Uterus (tissue), 4 donors: ENCODE results near the gene POGK. TPM values are rescaled to one million over a fixed set of nuclear protein-coding genes. Genes with fewer than 3 reads are reported as not detected.

Experiments
- DNase-seq, 2 donors: peaks; one replicate each; pipeline ENCODE4 v3.0.0-alpha.2; 2019 to 2020
- H3K27ac ChIP-seq, 2 donors: fragments of 200-600 bp; sonication (generic); 1 replicate in 1 of 2; 2 replicates in 1 of 2; pipeline ENCODE4 v1.5.1; 2016 to 2018
- H3K27me3 ChIP-seq, 2 donors: fragments of 200-600 bp; sonication (generic); one replicate each; pipeline ENCODE4 v1.5.1; 2018 to 2019; ENCODE audit warnings: control low read depth in 1 of 2
- H3K36me3 ChIP-seq, 2 donors: fragments of 200-600 bp; sonication (generic); one replicate each; pipeline ENCODE4 v1.5.1; 2019; ENCODE audit warnings: control low read depth in 1 of 2
- H3K4me1 ChIP-seq, 2 donors: fragments of 200-600 bp; sonication (generic); one replicate each; pipeline ENCODE4 v1.5.1; 2018 to 2019; ENCODE audit warnings: control low read depth in 1 of 2
- H3K4me3 ChIP-seq, 2 donors: fragments of 200-600 bp; sonication (generic); 1 replicate in 1 of 2; 2 replicates in 1 of 2; pipeline ENCODE4 v1.5.1; 2018 to 2019; ENCODE audit warnings: mild to moderate bottlenecking in 1 of 2
- H3K9me3 ChIP-seq, 2 donors: fragments of 200-600 bp; sonication (generic); one replicate each; pipeline ENCODE4 v1.5.1; 2019; ENCODE audit warnings: control low read depth in 1 of 2
- CTCF ChIP-seq, 4 experiments: fragments of 200-600 bp in 2 of 4; fragments of 450-650 bp in 2 of 4; sonication (generic) in 2 of 4; IDR thresholded peaks; one replicate each; pipeline ENCODE4 v1.5.1; 2016 to 2019; ENCODE audit warnings: antibody characterized with exemption in 4 of 4, mild to moderate bottlenecking in 2 of 4, moderate library complexity in 1 of 4
- POLR2A ChIP-seq, 2 donors: fragments of 450-650 bp; IDR thresholded peaks; one replicate each; pipeline ENCODE4 v1.6.1; 2016; ENCODE audit warnings: antibody characterized with exemption in 2 of 2, mild to moderate bottlenecking in 1 of 2, moderate library complexity in 1 of 2
- intact Hi-C: fragments of 100-400 bp; cut with DNase I; formaldehyde crosslinking; loops from one replicate; pipeline ENCODE4 v1.15.1; 2023; ENCODE audit warnings: low total_unique reads
- total RNA-seq, 4 donors: library from RNA; depleted of rRNA in 3 of 4; stranded (reverse); fragments of >200 nt in 3 of 4; gene quantifications; one replicate each; pipeline versions ENCODE4 v1.1.0 to v1.2.4, GENCODE V29; 2014 to 2023
- donor health status: DM: yes; HTN: yes; CAD: no.

Gene POGK
- total RNA-seq, 4 donors from 2014 or later: 21.2 to 46.1 (median 33.8) TPM

- intact Hi-C loops: no loop called here
- Histone ChIP-seq H3K4me1 (no peaks in the 10 kb centered on the region), H3K9me3 (no peaks in the 10 kb centered on the region)
These were observed 2.5 kb upstream of the POGK start for GRCh38 chr1:166836733-166837132.

DNA sequence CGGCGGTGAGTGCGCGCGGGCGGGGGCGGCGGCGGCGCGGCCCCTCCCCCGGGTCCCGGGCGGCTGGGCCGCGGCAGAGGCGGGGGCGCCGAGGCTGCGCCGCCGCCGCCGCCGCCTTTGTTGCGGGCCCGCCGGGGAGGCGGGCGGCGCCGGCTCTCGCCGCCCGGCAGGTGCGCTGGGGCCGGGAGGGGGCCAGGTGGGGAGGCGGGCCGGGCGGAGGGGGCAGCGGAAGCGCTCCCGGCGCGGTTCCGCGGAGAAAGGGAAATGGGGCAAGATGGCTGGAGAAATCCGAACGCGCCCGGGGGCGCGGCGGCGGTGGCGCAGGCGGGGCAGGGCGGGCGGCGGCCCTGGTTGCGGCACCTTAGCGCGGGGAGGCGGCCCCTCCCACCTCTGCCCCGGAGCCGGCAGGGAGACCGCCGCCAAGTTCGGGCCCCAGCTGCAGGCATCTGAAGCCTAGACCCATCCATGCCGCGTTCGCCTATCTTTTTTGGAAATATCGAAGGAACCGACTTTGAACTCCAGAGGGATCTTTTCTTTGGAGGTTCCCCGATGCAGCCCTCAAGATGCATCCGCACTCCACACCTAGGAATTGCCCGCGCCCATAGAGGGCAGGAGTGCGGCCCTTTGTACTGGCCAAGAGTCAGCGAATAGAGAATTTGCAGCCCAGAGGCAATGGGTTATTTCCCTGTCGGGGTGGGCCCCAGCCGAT, 479 bp downstream of the POGK start:
- H3K4me1 ChIP-seq: peaks cover 0 to 11% of the 10 kb centered on the region in 2 donors
- no peaks in the 10 kb centered on the region for H3K27me3 ChIP-seq
- TF ChIP-seq POLR2A (IDR thresholded peaks at IDR 0.05) (no peak), CTCF (IDR thresholded peaks at IDR 0.05) (no peak)
- H3K9me3 ChIP-seq: no peaks in the 10 kb centered on the region
- DNase-seq: peak; percentile 40 to 60
- H3K4me3 ChIP-seq: peak overlapping the region; percentile 51 to 70
- H3K27ac ChIP-seq: peak overlapping the region; percentile 83 to 93
- intact Hi-C loops: no loop called here
- H3K36me3 ChIP-seq: no peaks in the 10 kb centered on the region

More at GRCh38 chr1:166836733-166837132, 2.5 kb upstream of the POGK start:
- no peak for DNase-seq
- Histone ChIP-seq H3K27ac (no peak overlapping the region), H3K27me3 (no peaks in the 10 kb centered on the region), H3K4me3 (no peak overlapping the region), H3K36me3 (no peaks in the 10 kb centered on the region)
- no peak for TF ChIP-seq POLR2A (IDR thresholded peaks at IDR 0.05)
- no peak for TF ChIP-seq CTCF (IDR thresholded peaks at IDR 0.05)

GRCh38 chr1:166840309-166841274, 1.3 kb downstream of the POGK start:
- no peak for TF ChIP-seq POLR2A (IDR thresholded peaks at IDR 0.05)
- TF ChIP-seq CTCF (IDR thresholded peaks at IDR 0.05): no peak
- Histone ChIP-seq H3K4me1 (peaks cover 0 to 17% of the 10 kb centered on the region in 2 donors), H3K27ac (peak overlapping the region; percentile 83 to 93), H3K36me3 (no peaks in the 10 kb centered on the region), H3K4me3 (peak overlapping the region; percentile 51 to 70), H3K27me3 (no peaks in the 10 kb centered on the region), H3K9me3 (no peaks in the 10 kb centered on the region)
- no peak for DNase-seq
- intact Hi-C loops: no loop called here

- H3K27ac ChIP-seq: peak overlapping the region; percentile 43 to 79
- TF ChIP-seq CTCF (IDR thresholded peaks at IDR 0.05) (no peak), POLR2A (IDR thresholded peaks at IDR 0.05) (no peak)
- intact Hi-C loops: no loop called here
- no peak for DNase-seq
- no peaks in the 10 kb centered on the region for H3K36me3 ChIP-seq
- peaks cover 0 to 17% of the 10 kb centered on the region in 2 donors for H3K4me1 ChIP-seq
- no peaks in the 10 kb centered on the region for H3K27me3 ChIP-seq
- no peaks in the 10 kb centered on the region for H3K9me3 ChIP-seq
- H3K4me3 ChIP-seq: no peak overlapping the region
These were observed 4.0 kb downstream of the POGK start for GRCh38 chr1:166843322-166843721.
